Colonic mucosa (tissue), 4 donors: Measurements from ENCODE around the gene PHF19. TPM values are rescaled to one million over a fixed set of nuclear protein-coding genes. Genes with fewer than 3 reads are reported as not detected.

Experiments used
- DNase-seq: peaks from one replicate; pipeline ENCODE4 v3.0.0-alpha.2; 2020
- H3K27ac ChIP-seq: fragments of 200-600 bp; one replicate; pipeline ENCODE4 v1.8.0; 2021
- H3K27me3 ChIP-seq: fragments of 200-600 bp; one replicate; pipeline ENCODE4 v1.8.0; 2021
- H3K36me3 ChIP-seq: fragments of 200-600 bp; one replicate; pipeline ENCODE4 v1.8.0; 2021
- H3K4me1 ChIP-seq: fragments of 200-600 bp; one replicate; pipeline ENCODE4 v1.8.0; 2021; ENCODE audit warnings: mild to moderate bottlenecking
- H3K4me3 ChIP-seq: fragments of 200-600 bp; one replicate; pipeline ENCODE4 v1.8.0; 2021
- H3K9ac ChIP-seq, 2 donors: one replicate each; pipeline ENCODE4 v1.7.0; 2013; ENCODE audit warnings: control low read depth in 2 of 2, low read depth in 2 of 2, low read length in 2 of 2
- H3K9me3 ChIP-seq: fragments of 200-600 bp; one replicate; pipeline ENCODE4 v1.8.0; 2021
- CTCF ChIP-seq: fragments of 200-600 bp; IDR thresholded peaks from one replicate; pipeline ENCODE4 v1.8.0; 2022; ENCODE audit warnings: antibody characterized with exemption, mild to moderate bottlenecking
- intact Hi-C: fragments of 100-400 bp; cut with DNase I; formaldehyde crosslinking; loops from one replicate; pipeline ENCODE4 v1.14.1; 2022
- total RNA-seq, 2 donors: library from RNA; stranded (reverse); fragmentation: NEBNext Ultra II Directional in 1 of 2; extraction: Animal tissue kit (Norgen Biotek cat#: 25700) in 1 of 2; gene quantifications; one replicate each; pipeline ENCODE4 v1.2.1, GENCODE V29; 2021
- donor health status: healthy.
- donor health status: DM: no; HTN: no; CAD: no.
- donor health status: DM: no; HTN: no; CAD: no.

The PHF19 gene
- total RNA-seq, 2 donors from 2014 or later = 23.8 to 50.3 TPM

DNA sequence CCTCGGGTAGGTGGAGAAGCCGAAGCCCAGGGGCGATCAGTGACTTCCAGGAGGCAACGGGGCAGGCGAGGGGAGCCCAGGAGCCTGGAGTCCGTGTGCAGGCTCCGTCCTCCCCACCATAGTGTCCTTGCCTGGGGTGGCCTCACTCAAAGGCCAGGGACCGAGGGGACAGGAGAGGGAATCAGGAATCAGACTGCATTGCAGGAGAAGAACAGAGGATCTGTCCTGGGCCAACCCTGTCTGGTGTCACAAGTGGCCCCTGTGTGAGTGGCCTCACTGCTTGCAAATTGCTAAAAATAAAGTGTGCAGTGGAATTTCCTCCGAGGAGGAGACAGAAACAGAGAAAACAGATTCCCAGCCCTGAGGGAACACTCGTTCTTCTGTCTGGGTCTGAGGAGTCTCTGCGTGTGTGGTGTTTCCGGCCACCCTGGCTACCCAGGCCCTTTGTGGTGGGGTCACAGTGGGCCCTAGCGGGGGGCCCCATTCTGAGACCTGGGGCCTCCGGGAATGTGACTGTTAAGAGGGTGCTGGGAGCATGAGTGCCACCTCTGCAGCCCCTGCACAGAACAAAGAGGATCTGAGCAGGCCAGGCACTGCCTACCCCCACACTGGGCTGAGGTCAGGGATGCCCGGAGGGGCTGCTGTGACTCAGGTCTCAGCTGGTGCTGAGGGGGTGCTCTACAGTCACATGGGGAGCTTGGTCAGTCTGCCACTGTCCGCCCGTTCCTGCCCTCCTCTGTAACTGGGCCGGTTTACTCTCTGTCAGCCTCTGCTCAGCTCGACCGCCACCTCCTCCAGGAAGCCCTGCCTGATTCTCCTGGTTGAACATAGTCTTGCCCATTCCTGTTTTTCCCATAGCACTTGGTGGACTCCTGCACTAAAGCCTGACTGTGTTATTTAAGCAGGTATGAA, 42.2 kb upstream of the PHF19 start:
- TF ChIP-seq CTCF = no peak
- no peak overlapping the region for H3K4me3 ChIP-seq
- intact Hi-C loops = no loop called here
- no peaks in the 10 kb centered on the region for H3K36me3 ChIP-seq
- no peaks in the 10 kb centered on the region for H3K9me3 ChIP-seq
- no peaks in the 10 kb centered on the region for H3K4me1 ChIP-seq
- peak overlapping the region in 1 of 2 donors; percentile 33 for H3K9ac ChIP-seq
- DNase-seq = no peak
- H3K27ac ChIP-seq = no peak overlapping the region
- H3K27me3 ChIP-seq = no peaks in the 10 kb centered on the region

GRCh38 chr9:120917929-120918762, 41.2 kb upstream of the PHF19 start:
- Histone ChIP-seq H3K4me3 (no peak overlapping the region), H3K36me3 (no peaks in the 10 kb centered on the region), H3K4me1 (no peaks in the 10 kb centered on the region), H3K27ac (no peak overlapping the region), H3K9ac (no peak overlapping the region), H3K9me3 (no peaks in the 10 kb centered on the region), H3K27me3 (no peaks in the 10 kb centered on the region)
- no peak for DNase-seq
- intact Hi-C loops = no loop called here
- TF ChIP-seq CTCF = no peak

- H3K4me3 ChIP-seq = no peak overlapping the region
- H3K36me3 ChIP-seq = no peaks in the 10 kb centered on the region
- intact Hi-C loops = no loop called here
- H3K27ac ChIP-seq = no peak overlapping the region
- H3K27me3 ChIP-seq = no peaks in the 10 kb centered on the region
- no peak overlapping the region for H3K9ac ChIP-seq
- no peaks in the 10 kb centered on the region for H3K9me3 ChIP-seq
- no peak for TF ChIP-seq CTCF
- DNase-seq = no peak
- no peaks in the 10 kb centered on the region for H3K4me1 ChIP-seq
These were observed 40.2 kb upstream of the PHF19 start for GRCh38 chr9:120916991-120917880.

DNA sequence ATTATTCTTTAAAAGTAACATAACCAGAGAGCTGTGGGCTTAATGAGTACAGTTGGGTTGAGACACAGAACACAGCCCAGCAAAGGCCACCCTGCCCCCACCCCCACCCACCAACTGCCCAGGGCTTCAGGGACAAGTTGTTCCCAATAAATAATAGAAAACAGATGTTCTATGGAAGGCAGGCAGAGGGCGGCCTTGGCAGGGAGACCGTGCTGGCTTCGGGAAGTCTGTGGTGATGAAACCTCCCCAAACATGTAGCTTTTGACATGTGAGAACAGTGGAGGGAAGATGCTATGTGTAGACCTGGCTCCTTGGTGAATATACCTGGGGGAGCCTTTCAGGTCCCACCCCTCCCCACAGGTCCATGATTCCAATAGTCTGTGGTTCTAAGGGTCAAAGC, 39.6 kb upstream of the PHF19 start:
- H3K27me3 ChIP-seq = no peaks in the 10 kb centered on the region
- no peaks in the 10 kb centered on the region for H3K4me1 ChIP-seq
- H3K9ac ChIP-seq = no peak overlapping the region
- H3K9me3 ChIP-seq = no peaks in the 10 kb centered on the region
- intact Hi-C loops = no loop called here
- H3K4me3 ChIP-seq = no peak overlapping the region
- H3K27ac ChIP-seq = no peak overlapping the region
- TF ChIP-seq CTCF = no peak
- no peaks in the 10 kb centered on the region for H3K36me3 ChIP-seq
- DNase-seq = no peak

- Histone ChIP-seq H3K4me3 (no peak overlapping the region), H3K27me3 (no peaks in the 10 kb centered on the region), H3K9ac (no peak overlapping the region), H3K9me3 (no peaks in the 10 kb centered on the region), H3K4me1 (no peaks in the 10 kb centered on the region), H3K36me3 (no peaks in the 10 kb centered on the region), H3K27ac (no peak overlapping the region)
- no peak for DNase-seq
- TF ChIP-seq CTCF = no peak
- intact Hi-C loops = no loop called here
These were observed 39.0 kb upstream of the PHF19 start for GRCh38 chr9:120915854-120916470.
